Spinal cord (tissue), 10 donors: ENCODE measurements around the gene GAB1. TPM values are rescaled to one million over a fixed set of nuclear protein-coding genes. Genes with fewer than 3 reads are reported as not detected.

ENCODE experiments used
- DNase-seq, 6 donors: peaks; one replicate each; pipeline versions ENCODE4 v3.0.0 to v3.0.0-alpha.2; 2013 to 2015; ENCODE audit warnings: low spot score in 6 of 6, low read depth in 4 of 6
- H3K27ac ChIP-seq: one replicate; pipeline ENCODE4 v1.5.1; 2013; ENCODE audit warnings: low read depth, low read length, control low read depth
- H3K27me3 ChIP-seq: one replicate; pipeline ENCODE4 v1.6.1; 2013; ENCODE audit warnings: low read length; ENCODE audit not compliant: control insufficient read depth, insufficient read depth
- H3K36me3 ChIP-seq: one replicate; pipeline ENCODE4 v1.6.1; 2013; ENCODE audit warnings: low read length; ENCODE audit not compliant: control insufficient read depth, insufficient read depth
- H3K4me1 ChIP-seq: one replicate; pipeline ENCODE4 v1.6.1; 2013; ENCODE audit warnings: low read length; ENCODE audit not compliant: control insufficient read depth, insufficient read depth
- H3K4me3 ChIP-seq: one replicate; pipeline ENCODE4 v1.5.1; 2013; ENCODE audit warnings: low read depth, low read length, control low read depth
- H3K9me3 ChIP-seq: one replicate; pipeline ENCODE4 v1.6.1; 2013; ENCODE audit warnings: low read length; ENCODE audit not compliant: control insufficient read depth, insufficient read depth
- WGBS: methylation state at CpG from one replicate; pipeline ENCODE4 v1.1.5; 2013; ENCODE audit warnings: missing lambda C conversion rate; ENCODE audit not compliant: insufficient coverage; 5-methylcytosine and 5-hydroxymethylcytosine counted together
- polyA plus RNA-seq, 2 donors: library from polyadenylated mRNA; unstranded; fragments of 120-200 nt; gene quantifications; one replicate each; pipeline ENCODE4 v1.2.1, GENCODE V29; 2013; ENCODE audit not compliant: insufficient read length in 2 of 2
- total RNA-seq, 2 donors: library from RNA; depleted of rRNA in 1 of 2; stranded (reverse); fragments of 120-200 nt in 1 of 2; fragments of >200 nt in 1 of 2; gene quantifications; one replicate each; pipeline versions ENCODE4 v1.2.3 to v1.2.4, GENCODE V29; 2013 to 2014
- donor health status: healthy.

The GAB1 gene
- total and polyA plus RNA-seq, 4 donors: 38.6 to 81.6 (median 63.1) TPM

GRCh38 chr4:143355540-143356217 is 19.0 kb downstream of the GAB1 start:
- no peaks in the 10 kb centered on the region for H3K36me3 ChIP-seq
- H3K4me1 ChIP-seq: peaks cover 8% of the 10 kb centered on the region
- WGBS: 62% methylated on average over 3 of the region's 6 CpGs
- no peaks in the 10 kb centered on the region for H3K9me3 ChIP-seq
- no peak for DNase-seq
- no peak overlapping the region for H3K27ac ChIP-seq
- no peak overlapping the region for H3K4me3 ChIP-seq
- H3K27me3 ChIP-seq: no peaks in the 10 kb centered on the region

GRCh38 chr4:143356493-143356892 is 19.8 kb downstream of the GAB1 start:
- Histone ChIP-seq H3K4me1 (no peaks in the 10 kb centered on the region), H3K27ac (no peak overlapping the region), H3K36me3 (no peaks in the 10 kb centered on the region), H3K27me3 (no peaks in the 10 kb centered on the region), H3K9me3 (no peaks in the 10 kb centered on the region), H3K4me3 (no peak overlapping the region)
- no CpG with 5 or more reads among the region's 3 CpGs for WGBS
- peak in 1 of 6 donors; percentile 54 for DNase-seq

GRCh38 chr4:143357161-143357845 is 20.6 kb downstream of the GAB1 start:
- Histone ChIP-seq H3K4me1 (no peaks in the 10 kb centered on the region), H3K27me3 (no peaks in the 10 kb centered on the region), H3K4me3 (no peak overlapping the region), H3K27ac (no peak overlapping the region), H3K36me3 (no peaks in the 10 kb centered on the region), H3K9me3 (no peaks in the 10 kb centered on the region)
- DNase-seq: no peak
- no CpG with 5 or more reads among the region's 1 CpG for WGBS

- H3K9me3 ChIP-seq: no peaks in the 10 kb centered on the region
- H3K27ac ChIP-seq: no peak overlapping the region
- no peaks in the 10 kb centered on the region for H3K4me1 ChIP-seq
- no peaks in the 10 kb centered on the region for H3K27me3 ChIP-seq
- DNase-seq: no peak
- H3K36me3 ChIP-seq: no peaks in the 10 kb centered on the region
- no peak overlapping the region for H3K4me3 ChIP-seq
- no CpG with 5 or more reads among the region's 3 CpGs for WGBS
Observed at GRCh38 chr4:143358419-143358818, 21.7 kb downstream of the GAB1 start.

GRCh38 chr4:143358923-143359643 is 22.4 kb downstream of the GAB1 start:
- Histone ChIP-seq H3K4me3 (no peak overlapping the region), H3K4me1 (no peaks in the 10 kb centered on the region), H3K9me3 (no peaks in the 10 kb centered on the region), H3K36me3 (no peaks in the 10 kb centered on the region), H3K27ac (no peak overlapping the region), H3K27me3 (no peaks in the 10 kb centered on the region)
- no peak for DNase-seq
- WGBS: 50% methylated on average over 1 of the region's 6 CpGs

GRCh38 chr4:143359644-143360193 is 23.0 kb downstream of the GAB1 start:
- H3K36me3 ChIP-seq: no peaks in the 10 kb centered on the region
- no peaks in the 10 kb centered on the region for H3K27me3 ChIP-seq
- no CpG with 5 or more reads among the region's 1 CpG for WGBS
- no peak overlapping the region for H3K27ac ChIP-seq
- no peaks in the 10 kb centered on the region for H3K4me1 ChIP-seq
- H3K4me3 ChIP-seq: no peak overlapping the region
- no peak for DNase-seq
- no peaks in the 10 kb centered on the region for H3K9me3 ChIP-seq

- no peaks in the 10 kb centered on the region for H3K4me1 ChIP-seq
- no peak for DNase-seq
- H3K9me3 ChIP-seq: no peaks in the 10 kb centered on the region
- H3K36me3 ChIP-seq: no peaks in the 10 kb centered on the region
- H3K27ac ChIP-seq: no peak overlapping the region
- H3K27me3 ChIP-seq: no peaks in the 10 kb centered on the region
- no peak overlapping the region for H3K4me3 ChIP-seq
- WGBS: no CpG with 5 or more reads among the region's 1 CpG
Observed at GRCh38 chr4:143360838-143361625, 24.4 kb downstream of the GAB1 start.

GRCh38 chr4:143362349-143363046 is 25.8 kb downstream of the GAB1 start:
- no peaks in the 10 kb centered on the region for H3K9me3 ChIP-seq
- H3K4me3 ChIP-seq: no peak overlapping the region
- no peaks in the 10 kb centered on the region for H3K4me1 ChIP-seq
- WGBS: 41% methylated on average over 4 of the region's 5 CpGs
- no peaks in the 10 kb centered on the region for H3K27me3 ChIP-seq
- no peak overlapping the region for H3K27ac ChIP-seq
- H3K36me3 ChIP-seq: no peaks in the 10 kb centered on the region
- DNase-seq: peak in 1 of 6 donors; percentile 51

GRCh38 chr4:143363332-143363731 is 26.7 kb downstream of the GAB1 start:
- Histone ChIP-seq H3K27me3 (no peaks in the 10 kb centered on the region), H3K27ac (no peak overlapping the region), H3K4me3 (no peak overlapping the region), H3K9me3 (no peaks in the 10 kb centered on the region), H3K4me1 (no peaks in the 10 kb centered on the region), H3K36me3 (no peaks in the 10 kb centered on the region)
- DNase-seq: no peak
- WGBS: 97% methylated on average over 3 of the region's 3 CpGs
